Subcutaneous adipose tissue (tissue), 4 donors: Measurements from ENCODE around the gene DPP10. TPM values are rescaled to one million over a fixed set of nuclear protein-coding genes. Genes with fewer than 3 reads are reported as not detected.

Experiments
- total RNA-seq, 4 donors: library from RNA; depleted of rRNA; stranded (reverse); fragments of >200 nt; gene quantifications; one replicate each; pipeline ENCODE4 v1.1.0, GENCODE V29; 2016
- TF ChIP-seq, protein P1 (sequence below): fragments of 450-650 bp; IDR thresholded peaks from one replicate; pipeline ENCODE4 v1.5.1; 2016; ENCODE audit warnings: low read depth, mild to moderate bottlenecking, control low read depth, antibody characterized with exemption, moderate library complexity

DPP10 gene
- total RNA-seq, 4 donors from 2014 or later: 0.94 TPM; not detected in 3

DNA sequence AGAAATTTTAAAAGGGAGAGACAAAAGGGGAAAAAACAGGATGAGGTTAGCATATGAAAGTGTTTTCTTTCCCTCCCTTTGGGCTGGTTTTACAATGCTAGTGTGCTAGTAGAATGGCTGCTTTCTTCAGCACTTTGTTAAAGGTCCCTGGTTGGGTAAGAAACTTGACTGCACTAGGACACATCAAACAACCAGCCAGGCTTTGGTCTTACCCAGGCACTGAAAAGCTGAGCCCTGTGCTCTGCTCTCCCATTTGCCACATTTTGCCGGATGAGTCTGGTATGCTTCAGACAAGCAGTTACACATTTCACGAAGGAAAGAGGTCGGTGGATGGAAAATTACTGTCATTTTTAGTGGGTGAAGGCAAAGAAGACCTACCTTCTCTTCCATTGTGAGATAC lies 242.0 kb downstream of the DPP10 start:
- TF ChIP-seq, protein P1, sequence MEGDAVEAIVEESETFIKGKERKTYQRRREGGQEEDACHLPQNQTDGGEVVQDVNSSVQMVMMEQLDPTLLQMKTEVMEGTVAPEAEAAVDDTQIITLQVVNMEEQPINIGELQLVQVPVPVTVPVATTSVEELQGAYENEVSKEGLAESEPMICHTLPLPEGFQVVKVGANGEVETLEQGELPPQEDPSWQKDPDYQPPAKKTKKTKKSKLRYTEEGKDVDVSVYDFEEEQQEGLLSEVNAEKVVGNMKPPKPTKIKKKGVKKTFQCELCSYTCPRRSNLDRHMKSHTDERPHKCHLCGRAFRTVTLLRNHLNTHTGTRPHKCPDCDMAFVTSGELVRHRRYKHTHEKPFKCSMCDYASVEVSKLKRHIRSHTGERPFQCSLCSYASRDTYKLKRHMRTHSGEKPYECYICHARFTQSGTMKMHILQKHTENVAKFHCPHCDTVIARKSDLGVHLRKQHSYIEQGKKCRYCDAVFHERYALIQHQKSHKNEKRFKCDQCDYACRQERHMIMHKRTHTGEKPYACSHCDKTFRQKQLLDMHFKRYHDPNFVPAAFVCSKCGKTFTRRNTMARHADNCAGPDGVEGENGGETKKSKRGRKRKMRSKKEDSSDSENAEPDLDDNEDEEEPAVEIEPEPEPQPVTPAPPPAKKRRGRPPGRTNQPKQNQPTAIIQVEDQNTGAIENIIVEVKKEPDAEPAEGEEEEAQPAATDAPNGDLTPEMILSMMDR: no peak

DNA sequence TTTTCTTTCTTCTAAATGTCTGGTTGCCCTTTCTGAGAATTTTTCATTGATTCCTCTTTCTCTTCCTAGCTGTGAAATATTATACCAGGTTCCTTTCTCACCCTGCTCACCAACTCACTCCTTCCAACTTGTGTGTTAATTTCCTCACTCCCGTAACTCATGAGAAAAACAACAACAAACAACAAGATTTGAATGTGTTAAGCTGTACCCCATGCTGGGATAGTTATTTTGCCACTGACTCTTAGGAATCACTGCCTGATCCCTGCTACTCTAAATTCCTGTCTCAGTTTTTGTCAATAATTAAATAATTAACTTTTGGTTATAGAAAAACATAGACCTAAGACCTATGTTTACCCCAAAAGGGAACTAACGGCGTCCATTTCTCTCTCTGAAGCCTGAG lies 242.7 kb downstream of the DPP10 start:
- TF ChIP-seq, protein P1: no peak

- TF ChIP-seq, protein P1: no peak
Observed at GRCh38 chr2:114688241-114688640, 245.8 kb downstream of the DPP10 start.

DNA sequence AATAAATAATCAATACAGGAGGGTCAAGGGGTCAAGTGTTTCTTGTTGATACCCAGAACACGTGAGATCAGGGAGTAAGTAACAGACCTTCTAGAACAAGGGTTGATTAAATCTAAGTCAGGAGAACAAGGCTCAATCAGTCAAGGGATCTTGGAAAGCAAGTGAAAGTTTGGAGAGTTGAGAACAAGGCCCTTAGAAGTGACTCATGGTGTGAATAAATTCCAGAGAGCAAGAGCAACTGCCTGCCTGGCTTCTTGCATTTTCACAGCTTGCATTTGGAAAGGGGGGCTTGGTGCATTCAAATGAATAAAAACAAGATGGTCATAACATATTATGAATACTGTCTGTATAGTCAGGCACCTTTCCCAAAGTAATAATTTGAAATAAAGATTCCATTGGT lies 256.1 kb downstream of the DPP10 start:
- TF ChIP-seq, protein P1: no peak

DNA sequence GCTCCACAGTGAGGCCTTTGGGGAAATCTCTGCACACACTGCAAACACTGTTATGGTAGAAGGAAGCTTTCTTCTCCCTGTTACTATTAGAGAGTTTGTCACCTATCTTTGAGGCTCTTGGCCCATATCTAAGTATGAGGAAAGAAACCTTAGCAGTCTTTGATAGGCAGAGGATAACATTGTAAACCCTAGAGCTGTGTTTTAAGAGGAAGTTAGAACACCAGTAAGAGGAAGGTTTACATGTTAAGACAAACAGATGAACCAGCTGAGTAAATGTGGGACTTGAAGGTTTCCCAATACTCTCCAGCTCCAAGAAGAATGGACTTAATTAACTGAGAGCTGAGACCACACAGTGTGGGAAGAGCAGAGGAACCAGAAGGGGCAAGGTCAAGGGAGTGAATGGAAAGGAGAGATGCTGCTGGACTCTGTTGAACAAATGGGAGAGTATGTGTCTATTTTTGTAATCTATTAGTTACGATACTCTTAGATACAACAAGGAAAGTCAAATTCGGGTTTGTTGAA lies 257.0 kb downstream of the DPP10 start:
- TF ChIP-seq, protein P1: no peak

DNA sequence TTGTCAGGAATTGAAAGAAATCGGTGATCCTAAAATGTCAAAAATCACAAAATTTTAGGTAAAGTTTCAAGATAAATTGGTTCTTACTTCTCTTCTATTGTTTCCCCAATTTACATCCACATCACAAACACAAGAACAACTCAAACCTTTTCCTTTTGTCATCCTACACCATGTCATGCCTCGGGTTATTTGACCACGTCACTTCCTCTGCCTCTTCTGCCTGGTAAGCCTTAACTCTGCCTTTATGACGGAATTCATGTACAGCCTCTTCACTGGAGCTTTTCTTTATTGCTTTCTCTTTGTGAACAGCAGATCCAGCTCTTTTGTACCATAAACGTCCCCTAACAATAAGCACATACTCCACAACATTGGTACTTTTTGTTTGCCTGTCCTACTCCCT lies 258.0 kb downstream of the DPP10 start:
- TF ChIP-seq, protein P1: no peak

DNA sequence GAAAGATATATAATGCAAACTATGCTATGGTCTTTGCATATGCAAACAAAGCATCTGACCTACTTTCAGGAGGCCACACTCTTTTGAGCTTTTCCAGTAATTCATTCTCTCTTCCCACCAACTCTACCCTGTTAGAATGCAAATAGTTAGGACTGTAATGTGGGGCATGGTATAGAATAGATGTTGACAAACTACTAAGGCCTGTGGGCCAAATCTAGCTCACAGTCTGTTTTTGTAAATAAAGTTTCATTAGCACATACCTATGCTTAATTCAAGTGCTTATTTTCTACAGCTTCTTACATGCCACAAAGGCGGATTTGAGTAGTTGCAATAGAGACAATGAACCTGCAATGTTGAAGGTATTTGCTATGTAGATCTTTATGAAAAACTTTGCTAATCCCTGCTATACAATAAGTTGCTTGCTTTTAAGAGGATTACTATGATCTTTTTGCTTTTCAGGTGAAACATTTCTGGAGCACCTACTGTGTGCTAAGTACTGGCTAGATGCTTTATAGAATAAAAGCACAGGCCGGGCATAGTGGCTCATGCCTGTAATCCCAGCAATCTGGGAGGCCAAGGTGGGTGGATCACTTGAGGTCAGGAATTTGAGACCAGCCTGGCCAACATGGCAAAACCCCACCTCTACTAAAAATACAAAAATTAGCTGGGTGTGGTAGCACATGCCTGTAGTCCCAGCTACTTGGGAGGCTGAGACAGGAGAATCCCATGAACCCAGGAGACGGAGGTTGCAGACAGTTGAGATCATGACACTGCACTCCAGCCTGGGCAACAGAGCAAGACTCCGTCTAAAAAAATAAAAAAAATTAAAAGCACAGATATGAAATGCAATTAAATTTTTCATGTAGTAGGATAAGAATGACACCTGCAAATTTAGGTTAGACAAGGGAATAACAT lies 267.8 kb downstream of the DPP10 start:
- TF ChIP-seq, protein P1: no peak
